GM13976 (cell line): ENCODE measurements around the gene PFDN5.
A peak's percentile ranks its signal among the peaks of the same experiment; 100 is the strongest.

Experiments
- DNase-seq: peaks from one replicate; pipeline ENCODE4 v3.0.0; 2012; ENCODE audit warnings: low spot score
- in situ Hi-C: fragments of 300-500 bp; cut with MboI; formaldehyde crosslinking; loops from one replicate; pipeline ENCODE4 v1.12.0; 2022; ENCODE audit warnings: low sequenced_read_pairs, mixed read lengths, inconsistent platforms; ENCODE audit not compliant: unreplicated experiment
- TF ChIP-seq, protein P1 (sequence below): IDR thresholded peaks from 2 replicates; pipeline ENCODE4 v1.5.1; 2012; ENCODE audit warnings: borderline replicate concordance, mild to moderate bottlenecking; ENCODE audit not compliant: insufficient read depth; ENCODE audit errors: extremely low read depth, missing control alignments, control extremely low read depth

The PFDN5 gene

DNA sequence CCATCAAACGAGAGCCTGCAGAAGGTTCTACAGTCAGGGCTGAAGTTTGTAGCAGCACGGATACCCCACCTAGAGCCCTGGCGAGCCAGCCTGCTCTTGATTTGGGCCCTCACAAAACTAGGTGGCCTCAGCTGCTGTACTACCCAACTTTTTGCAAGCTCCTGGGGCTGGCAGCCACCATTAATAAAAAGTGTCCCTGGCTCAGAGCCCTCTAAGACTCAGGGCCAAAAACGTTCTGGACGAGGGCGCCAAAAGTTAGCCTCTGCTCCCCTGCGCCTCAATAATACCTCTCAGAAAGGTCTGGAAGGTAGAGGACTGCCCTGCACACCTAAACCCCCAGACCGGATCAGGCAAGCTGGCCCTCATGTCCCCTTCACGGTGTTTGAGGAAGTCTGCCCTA, 8.9 kb upstream of the PFDN5 start:
- in situ Hi-C loops = loop anchor here (5.0 to 10.0 kb wide), 2 partner anchors 74 to 132 kb away; no protein-coding TSS in a partner anchor
- DNase-seq = no peak
- TF ChIP-seq, protein P1, sequence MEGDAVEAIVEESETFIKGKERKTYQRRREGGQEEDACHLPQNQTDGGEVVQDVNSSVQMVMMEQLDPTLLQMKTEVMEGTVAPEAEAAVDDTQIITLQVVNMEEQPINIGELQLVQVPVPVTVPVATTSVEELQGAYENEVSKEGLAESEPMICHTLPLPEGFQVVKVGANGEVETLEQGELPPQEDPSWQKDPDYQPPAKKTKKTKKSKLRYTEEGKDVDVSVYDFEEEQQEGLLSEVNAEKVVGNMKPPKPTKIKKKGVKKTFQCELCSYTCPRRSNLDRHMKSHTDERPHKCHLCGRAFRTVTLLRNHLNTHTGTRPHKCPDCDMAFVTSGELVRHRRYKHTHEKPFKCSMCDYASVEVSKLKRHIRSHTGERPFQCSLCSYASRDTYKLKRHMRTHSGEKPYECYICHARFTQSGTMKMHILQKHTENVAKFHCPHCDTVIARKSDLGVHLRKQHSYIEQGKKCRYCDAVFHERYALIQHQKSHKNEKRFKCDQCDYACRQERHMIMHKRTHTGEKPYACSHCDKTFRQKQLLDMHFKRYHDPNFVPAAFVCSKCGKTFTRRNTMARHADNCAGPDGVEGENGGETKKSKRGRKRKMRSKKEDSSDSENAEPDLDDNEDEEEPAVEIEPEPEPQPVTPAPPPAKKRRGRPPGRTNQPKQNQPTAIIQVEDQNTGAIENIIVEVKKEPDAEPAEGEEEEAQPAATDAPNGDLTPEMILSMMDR = no peak

GRCh38 chr12:53287741-53288216, 7.6 kb upstream of the PFDN5 start:
- peak; percentile 83 for DNase-seq
- in situ Hi-C loops = loop anchor here (5.0 to 10.0 kb wide), 2 partner anchors 75 to 133 kb away; no protein-coding TSS in a partner anchor
- TF ChIP-seq, protein P1 = peak; percentile 61

GRCh38 chr12:53288322-53288721, 7.0 kb upstream of the PFDN5 start:
- no peak for DNase-seq
- TF ChIP-seq, protein P1 = no peak
- in situ Hi-C loops = loop anchor here (5.0 to 10.0 kb wide), 2 partner anchors 76 to 134 kb away; no protein-coding TSS in a partner anchor

- TF ChIP-seq, protein P1 = no peak
- in situ Hi-C loops = loop anchor here (5.0 to 10.0 kb wide), 2 partner anchors 78 to 135 kb away; no protein-coding TSS in a partner anchor
- DNase-seq = no peak
Measured at GRCh38 chr12:53289891-53290290, 5.5 kb upstream of the PFDN5 start.

DNA sequence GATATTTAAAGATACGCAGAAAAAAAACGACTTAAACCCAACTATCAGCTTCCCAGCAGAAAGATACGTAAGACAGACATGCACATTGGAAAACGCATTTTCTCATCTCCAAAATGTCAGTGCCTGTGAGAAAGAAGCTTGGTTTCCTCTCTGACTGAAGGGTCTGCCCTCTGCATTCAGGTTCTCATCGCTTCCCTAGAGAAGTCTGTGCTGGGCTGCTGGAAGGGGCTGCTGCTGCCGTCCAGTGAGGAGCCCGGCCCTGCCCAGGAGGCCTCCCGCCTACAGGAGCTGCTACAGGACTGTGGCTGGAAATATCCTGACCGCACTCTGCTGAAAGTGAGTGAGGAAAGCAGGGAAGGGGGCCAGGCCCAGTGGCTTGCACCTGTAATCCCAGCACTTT, 4.7 kb upstream of the PFDN5 start:
- no peak for DNase-seq
- TF ChIP-seq, protein P1 = no peak
- in situ Hi-C loops = no loop called here

DNA sequence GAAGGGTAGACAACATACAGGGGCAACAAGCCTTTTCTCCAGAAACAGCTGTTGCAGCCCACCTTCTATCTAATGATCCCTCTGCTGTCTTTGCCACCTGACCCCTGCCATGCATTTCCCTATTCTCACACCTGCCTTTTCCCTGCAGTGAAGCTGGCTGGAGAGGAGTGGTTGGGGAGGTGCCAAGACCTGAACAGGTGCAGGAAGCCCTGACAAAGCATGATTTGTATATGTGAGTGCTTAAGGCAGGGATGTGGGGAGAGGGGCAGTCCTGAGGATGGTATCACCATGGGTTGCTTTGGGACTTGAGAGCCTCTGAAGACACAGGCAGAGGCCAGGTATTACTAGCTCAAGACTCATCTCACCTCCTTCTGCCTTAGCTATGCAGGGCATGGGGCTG, 2.9 kb upstream of the PFDN5 start:
- in situ Hi-C loops = no loop called here
- TF ChIP-seq, protein P1 = no peak
- no peak for DNase-seq
